ENCODE results near the gene LRRC8B.
A peak's percentile ranks its signal among the peaks of the same experiment; 100 is the strongest.
"Not testable (repeated sequence)": the region's sequence is repeated elsewhere in the genome, so short reads cannot be mapped to it uniquely, and the experiment has no call there.

The LRRC8B gene

DNA sequence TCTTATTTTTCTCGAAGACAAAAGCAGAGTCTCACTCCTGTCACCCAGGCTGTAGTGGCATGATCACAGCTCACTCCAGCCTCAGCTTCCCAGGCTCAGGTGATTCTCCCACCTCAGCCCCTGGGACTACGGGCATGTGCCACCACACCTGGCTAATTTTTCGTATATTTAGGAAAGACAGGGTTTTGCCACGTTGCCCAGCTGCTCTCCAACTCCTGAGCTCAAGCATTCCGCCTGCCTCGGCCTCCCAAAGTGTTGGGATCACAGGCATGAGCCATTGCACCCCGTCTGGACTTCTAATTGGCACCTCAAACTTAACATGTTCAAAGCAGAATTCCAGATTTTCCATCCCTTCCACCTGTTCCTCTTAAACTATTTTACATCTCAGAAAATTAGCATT, 89.3 kb downstream of the LRRC8B start:
- no peak for DNase-seq (ENCODE audit: low read depth)
- Histone ChIP-seq H3K9ac (ENCODE audit: low read length) (no peak overlapping the region), H3K9me3 (ENCODE audit: control insufficient read depth, low read length) (no peaks in the 10 kb centered on the region), H3K4me3 (ENCODE audit: low read length) (no peak overlapping the region), H3K36me3 (ENCODE audit: control insufficient read depth, insufficient read depth, low read length, severe bottlenecking) (no peaks in the 10 kb centered on the region), H3K27me3 (replicated peaks; ENCODE audit: control insufficient read depth, insufficient read depth, low read length) (no peaks in the 10 kb centered on the region), H3K4me1 (ENCODE audit: control insufficient read depth, insufficient read depth, low read length) (peaks cover 13% of the 10 kb centered on the region)

DNA sequence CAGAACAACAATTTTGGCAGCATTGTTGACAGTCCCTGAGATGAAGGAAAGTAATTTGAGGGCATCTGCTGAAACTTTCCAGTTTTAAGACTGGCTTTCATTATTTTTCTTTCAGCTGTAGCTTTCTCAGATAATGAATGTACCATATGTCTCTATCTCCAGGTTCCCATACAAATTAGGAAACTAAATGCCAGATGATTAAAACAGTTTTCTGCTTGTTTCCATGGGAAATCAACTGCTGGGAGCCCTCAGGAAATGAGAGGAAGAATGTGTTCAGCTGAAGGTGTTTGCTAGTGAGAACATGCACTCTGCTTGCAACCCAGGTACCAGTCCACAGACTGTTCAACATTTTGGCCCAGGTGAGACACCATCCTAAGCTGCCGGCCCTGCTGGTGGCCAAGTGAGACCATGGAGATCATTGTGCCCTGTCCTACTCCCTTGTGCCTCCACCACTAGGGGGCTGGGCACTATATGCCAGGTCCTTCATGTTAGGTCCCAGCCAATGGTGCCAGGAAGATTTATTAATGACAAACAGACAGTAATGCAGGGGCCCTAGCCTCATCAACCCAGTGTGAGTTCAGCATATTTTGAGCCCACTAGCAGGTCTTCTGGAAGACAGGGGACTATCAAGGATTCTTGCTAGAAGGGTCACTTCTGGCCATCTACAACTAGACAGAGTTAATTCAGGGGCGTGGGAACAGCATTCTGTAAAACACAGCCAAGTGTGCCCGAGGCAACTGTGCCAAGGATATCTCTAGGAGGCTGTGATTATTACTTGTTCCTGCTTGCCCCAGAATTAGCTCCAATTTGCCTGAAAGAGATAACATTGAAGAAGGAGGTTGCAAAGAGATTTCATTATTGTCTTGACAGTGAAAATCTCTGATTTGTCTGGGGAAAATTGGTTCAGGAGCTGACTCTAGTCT, 91.3 kb downstream of the LRRC8B start:
- DNase-seq (ENCODE audit: low read depth) = no peak
- Histone ChIP-seq H3K4me3 (ENCODE audit: low read length) (no peak overlapping the region), H3K36me3 (ENCODE audit: control insufficient read depth, insufficient read depth, low read length, severe bottlenecking) (no peaks in the 10 kb centered on the region), H3K9ac (ENCODE audit: low read length) (no peak overlapping the region), H3K4me1 (ENCODE audit: control insufficient read depth, insufficient read depth, low read length) (peaks cover 11% of the 10 kb centered on the region), H3K27me3 (replicated peaks; ENCODE audit: control insufficient read depth, insufficient read depth, low read length) (no peaks in the 10 kb centered on the region), H3K9me3 (ENCODE audit: control insufficient read depth, low read length) (no peaks in the 10 kb centered on the region)

DNA sequence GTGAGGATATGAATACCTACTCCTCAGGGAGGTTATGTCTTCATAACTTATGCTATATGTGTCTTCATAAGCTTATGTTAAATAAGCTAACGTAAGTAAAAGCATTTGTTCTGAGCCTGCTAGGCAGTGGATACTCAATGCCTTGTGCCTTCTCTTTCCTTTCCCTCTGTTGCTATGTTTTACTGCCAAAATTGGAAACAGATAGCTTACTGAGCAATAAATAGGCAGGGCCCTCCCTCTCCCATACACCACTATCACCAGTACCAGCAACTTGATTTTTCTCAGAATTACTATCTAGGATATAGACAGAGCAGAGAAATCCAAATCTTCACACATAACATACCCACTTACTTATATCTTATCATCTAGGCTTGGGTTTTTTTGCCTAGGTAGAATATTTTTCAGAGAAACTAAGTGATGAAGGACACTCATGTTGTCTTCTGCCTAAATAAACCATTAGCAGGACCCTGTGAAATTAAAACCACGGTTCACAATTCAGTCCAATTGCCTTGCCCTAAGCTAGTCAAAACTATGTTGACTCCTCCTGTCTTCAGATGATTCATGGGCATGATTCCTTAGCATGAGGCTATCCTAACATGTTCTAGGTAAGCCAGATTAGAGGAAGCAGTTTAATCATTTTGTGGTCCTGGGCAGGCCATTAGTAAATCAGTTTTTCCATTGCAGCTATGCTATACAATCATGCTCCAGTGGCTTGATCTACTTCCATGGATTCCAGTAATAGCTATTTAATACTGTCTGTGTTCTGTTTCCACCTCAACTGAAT, 92.4 kb downstream of the LRRC8B start:
- H3K4me3 ChIP-seq (ENCODE audit: low read length) = no peak overlapping the region

DNA sequence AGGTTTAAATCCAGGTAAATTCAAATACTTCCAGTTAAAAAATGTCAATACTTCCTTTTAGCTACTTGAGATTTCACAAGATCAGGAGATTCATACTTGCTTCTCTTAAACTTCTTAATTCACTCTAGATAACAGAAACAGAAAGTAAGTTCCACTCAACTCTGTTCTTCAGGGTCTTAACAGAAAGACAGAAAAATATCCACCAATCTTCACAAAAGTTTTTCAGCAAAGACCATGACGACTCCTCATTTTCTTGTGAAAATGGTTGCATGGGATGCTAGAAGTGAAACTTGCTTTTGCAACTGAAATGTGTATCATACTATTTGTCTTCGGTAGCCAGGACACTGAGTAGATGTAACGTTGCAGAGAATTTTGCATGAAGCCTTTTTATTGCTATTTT, 96.0 kb downstream of the LRRC8B start:
- H3K9ac ChIP-seq (ENCODE audit: low read length) = no peak overlapping the region
- no peak overlapping the region for H3K4me3 ChIP-seq (ENCODE audit: low read length)
- H3K9me3 ChIP-seq (ENCODE audit: control insufficient read depth, low read length) = no peaks in the 10 kb centered on the region
- no peak for DNase-seq (ENCODE audit: low read depth)
- no peaks in the 10 kb centered on the region for H3K36me3 ChIP-seq (ENCODE audit: control insufficient read depth, insufficient read depth, low read length, severe bottlenecking)
- H3K4me1 ChIP-seq (ENCODE audit: control insufficient read depth, insufficient read depth, low read length) = peaks cover 11% of the 10 kb centered on the region
- no peaks in the 10 kb centered on the region for H3K27me3 ChIP-seq (replicated peaks; ENCODE audit: control insufficient read depth, insufficient read depth, low read length)

More for the DNA sequence above, 92.4 kb downstream of the LRRC8B start:
- H3K36me3 ChIP-seq (ENCODE audit: control insufficient read depth, insufficient read depth, low read length, severe bottlenecking) = no peaks in the 10 kb centered on the region
- H3K27me3 ChIP-seq (replicated peaks; ENCODE audit: control insufficient read depth, insufficient read depth, low read length) = no peaks in the 10 kb centered on the region
- no peak for DNase-seq (ENCODE audit: low read depth)
- no peak overlapping the region for H3K9ac ChIP-seq (ENCODE audit: low read length)
- H3K4me1 ChIP-seq (ENCODE audit: control insufficient read depth, insufficient read depth, low read length) = peaks cover 11% of the 10 kb centered on the region
- no peaks in the 10 kb centered on the region for H3K9me3 ChIP-seq (ENCODE audit: control insufficient read depth, low read length)

DNA sequence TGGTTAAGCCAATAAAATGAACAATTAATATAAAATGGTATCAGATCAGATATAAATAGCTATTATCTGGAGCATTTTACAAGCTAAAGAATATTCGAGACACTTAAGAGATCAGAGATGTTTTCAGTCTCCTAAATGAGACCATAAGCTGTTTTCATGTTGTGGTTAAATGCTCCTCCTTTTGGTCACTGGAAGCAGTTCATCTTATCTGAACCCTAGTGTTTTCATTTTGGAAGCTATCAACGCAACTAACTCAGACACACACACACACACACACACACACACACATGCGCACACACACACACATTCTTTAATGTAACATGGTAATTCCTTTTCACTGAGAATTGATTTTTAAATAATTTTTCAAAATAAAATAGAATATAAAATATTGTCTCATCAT, 98.3 kb downstream of the LRRC8B start:
- no peaks in the 10 kb centered on the region for H3K9me3 ChIP-seq (ENCODE audit: control insufficient read depth, low read length)
- no peaks in the 10 kb centered on the region for H3K36me3 ChIP-seq (ENCODE audit: control insufficient read depth, insufficient read depth, low read length, severe bottlenecking)
- peak; percentile 42 for DNase-seq (ENCODE audit: low read depth)
- H3K4me1 ChIP-seq (ENCODE audit: control insufficient read depth, insufficient read depth, low read length) = no peaks in the 10 kb centered on the region
- no peaks in the 10 kb centered on the region for H3K27me3 ChIP-seq (replicated peaks; ENCODE audit: control insufficient read depth, insufficient read depth, low read length)
- no peak overlapping the region for H3K9ac ChIP-seq (ENCODE audit: low read length)
- H3K4me3 ChIP-seq (ENCODE audit: low read length) = no peak overlapping the region

DNA sequence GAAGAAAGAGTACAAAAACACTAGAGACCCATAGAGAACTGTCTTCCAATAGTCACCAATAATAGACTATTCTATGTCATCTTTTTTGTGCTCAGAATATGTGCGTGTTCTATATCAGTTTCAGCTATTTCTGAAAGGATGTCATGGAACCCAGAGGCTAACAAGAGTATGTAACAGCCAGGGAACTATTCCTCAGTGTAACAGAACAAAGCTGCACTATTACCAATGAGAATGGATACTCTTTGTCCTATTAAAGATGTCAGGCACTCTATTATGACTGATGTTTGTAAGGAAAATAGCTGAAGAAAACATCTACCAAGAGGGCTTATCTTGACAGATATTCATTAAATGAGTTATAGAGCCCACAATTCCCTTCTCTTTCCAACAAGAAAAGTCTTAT, 99.7 kb downstream of the LRRC8B start:
- H3K4me3 ChIP-seq (ENCODE audit: low read length) = no peak overlapping the region

DNA sequence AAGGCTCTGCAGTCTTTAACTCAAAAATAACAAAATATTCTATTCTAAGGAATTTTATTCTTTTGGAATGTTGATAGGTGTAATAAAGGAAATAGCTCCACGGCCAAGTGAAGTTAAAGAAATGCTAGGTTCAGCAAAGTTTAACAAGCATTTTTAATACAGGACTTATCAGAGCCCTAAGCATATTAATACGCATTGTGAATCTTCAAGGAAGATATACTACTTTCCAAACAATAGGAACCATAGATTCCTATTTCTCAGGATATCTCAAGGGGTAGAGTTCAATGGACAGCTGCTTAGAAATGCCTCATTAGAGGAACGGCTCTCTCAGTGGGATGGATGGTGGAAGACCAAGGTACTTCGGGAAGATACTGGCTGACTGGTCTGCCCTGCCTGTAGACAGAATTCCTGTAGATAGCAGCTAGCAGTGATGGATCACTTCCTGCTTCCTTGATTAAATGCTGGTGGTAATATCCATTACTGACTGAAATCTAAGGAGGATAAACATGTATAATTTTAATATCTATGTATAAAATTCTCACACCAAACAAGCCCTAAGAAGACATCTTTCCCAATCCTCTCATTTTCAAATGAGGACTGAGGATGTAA, 100.2 kb downstream of the LRRC8B start:
- Histone ChIP-seq H3K9me3 (ENCODE audit: control insufficient read depth, low read length) (no peaks in the 10 kb centered on the region), H3K4me3 (ENCODE audit: low read length) (no peak overlapping the region), H3K27me3 (replicated peaks; ENCODE audit: control insufficient read depth, insufficient read depth, low read length) (no peaks in the 10 kb centered on the region), H3K4me1 (ENCODE audit: control insufficient read depth, insufficient read depth, low read length) (no peaks in the 10 kb centered on the region), H3K9ac (ENCODE audit: low read length) (no peak overlapping the region), H3K36me3 (ENCODE audit: control insufficient read depth, insufficient read depth, low read length, severe bottlenecking) (no peaks in the 10 kb centered on the region)
- DNase-seq (ENCODE audit: low read depth) = no peak

More for the DNA sequence above, 99.7 kb downstream of the LRRC8B start:
- H3K27me3 ChIP-seq (replicated peaks; ENCODE audit: control insufficient read depth, insufficient read depth, low read length) = no peaks in the 10 kb centered on the region
- no peaks in the 10 kb centered on the region for H3K36me3 ChIP-seq (ENCODE audit: control insufficient read depth, insufficient read depth, low read length, severe bottlenecking)
- no peak for DNase-seq (ENCODE audit: low read depth)
- H3K4me1 ChIP-seq (ENCODE audit: control insufficient read depth, insufficient read depth, low read length) = no peaks in the 10 kb centered on the region
- no peak overlapping the region for H3K9ac ChIP-seq (ENCODE audit: low read length)
- H3K9me3 ChIP-seq (ENCODE audit: control insufficient read depth, low read length) = no peaks in the 10 kb centered on the region

DNA sequence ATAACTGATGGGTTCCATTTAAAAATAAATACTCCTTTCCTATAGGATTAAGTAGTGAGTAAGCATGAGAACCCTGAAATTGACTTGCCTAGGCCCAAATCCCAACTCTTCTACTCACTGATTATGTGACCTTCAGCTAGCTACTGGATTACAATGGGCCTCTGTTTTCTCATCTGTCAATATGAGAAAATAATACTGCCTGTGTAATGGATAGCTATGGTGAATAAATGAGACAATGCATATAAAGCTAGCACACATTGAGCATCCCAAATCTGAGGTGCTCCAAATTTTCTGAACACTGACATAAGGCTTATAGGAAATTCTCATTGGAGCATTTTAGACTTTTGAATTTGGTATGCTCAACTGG, 103.0 kb downstream of the LRRC8B start:
- no peaks in the 10 kb centered on the region for H3K36me3 ChIP-seq (ENCODE audit: control insufficient read depth, insufficient read depth, low read length, severe bottlenecking)
- no peak overlapping the region for H3K4me3 ChIP-seq (ENCODE audit: low read length)
- no peak for DNase-seq (ENCODE audit: low read depth)
- peaks cover 2% of the 10 kb centered on the region for H3K4me1 ChIP-seq (ENCODE audit: control insufficient read depth, insufficient read depth, low read length)
- H3K9ac ChIP-seq (ENCODE audit: low read length) = no peak overlapping the region
- H3K9me3 ChIP-seq (ENCODE audit: control insufficient read depth, low read length) = no peaks in the 10 kb centered on the region
- no peaks in the 10 kb centered on the region for H3K27me3 ChIP-seq (replicated peaks; ENCODE audit: control insufficient read depth, insufficient read depth, low read length)

DNA sequence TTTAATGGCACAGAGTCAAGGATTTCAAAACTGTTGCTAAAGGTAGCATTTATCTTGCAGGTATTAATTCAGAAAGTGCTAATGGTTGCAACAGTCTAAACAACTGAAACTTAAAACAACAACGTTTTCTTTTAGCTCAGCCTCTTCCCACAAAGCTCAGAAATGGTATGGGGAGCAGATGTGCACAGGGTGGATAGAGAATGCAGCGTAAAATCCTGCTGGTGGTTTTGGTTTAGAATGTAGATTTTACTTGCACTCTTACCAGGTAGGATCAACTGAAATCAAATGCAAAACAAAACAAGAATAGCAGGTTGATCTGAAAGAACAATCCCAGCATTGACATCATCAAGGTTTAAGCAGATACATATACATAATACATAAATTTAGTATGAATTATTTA, 104.5 kb downstream of the LRRC8B start:
- peaks cover 8% of the 10 kb centered on the region for H3K4me1 ChIP-seq (ENCODE audit: control insufficient read depth, insufficient read depth, low read length)
- no peak overlapping the region for H3K9ac ChIP-seq (ENCODE audit: low read length)
- no peaks in the 10 kb centered on the region for H3K9me3 ChIP-seq (ENCODE audit: control insufficient read depth, low read length)
- no peaks in the 10 kb centered on the region for H3K36me3 ChIP-seq (ENCODE audit: control insufficient read depth, insufficient read depth, low read length, severe bottlenecking)
- H3K27me3 ChIP-seq (replicated peaks; ENCODE audit: control insufficient read depth, insufficient read depth, low read length) = no peaks in the 10 kb centered on the region
- DNase-seq (ENCODE audit: low read depth) = no peak
- H3K4me3 ChIP-seq (ENCODE audit: low read length) = no peak overlapping the region

DNA sequence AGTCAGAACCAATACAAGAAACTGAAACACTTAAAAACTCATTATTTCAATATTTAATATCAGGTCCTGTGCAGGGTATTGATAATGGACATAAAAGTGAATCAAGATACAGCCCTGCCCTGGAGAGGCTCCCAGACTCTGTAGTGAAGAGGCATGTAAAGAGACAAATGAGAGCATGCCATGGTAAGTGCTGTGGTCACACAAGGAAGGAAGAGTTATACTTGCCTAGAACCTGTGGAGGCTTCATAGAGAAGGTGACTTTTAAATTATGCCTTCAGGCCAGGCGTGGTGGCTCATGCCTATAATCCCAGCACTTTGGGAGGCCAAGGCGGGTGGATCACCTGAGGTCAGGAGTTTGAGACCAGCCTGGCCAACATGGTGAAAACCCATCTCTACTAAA, 105.0 kb downstream of the LRRC8B start:
- not testable (repeated sequence) for DNase-seq (ENCODE audit: low read depth); H3K27me3 ChIP-seq (replicated peaks; ENCODE audit: control insufficient read depth, insufficient read depth, low read length); H3K4me1 ChIP-seq (ENCODE audit: control insufficient read depth, insufficient read depth, low read length); H3K9ac ChIP-seq (ENCODE audit: low read length); H3K4me3 ChIP-seq (ENCODE audit: low read length); H3K9me3 ChIP-seq (ENCODE audit: control insufficient read depth, low read length); H3K36me3 ChIP-seq (ENCODE audit: control insufficient read depth, insufficient read depth, low read length, severe bottlenecking)

DNA sequence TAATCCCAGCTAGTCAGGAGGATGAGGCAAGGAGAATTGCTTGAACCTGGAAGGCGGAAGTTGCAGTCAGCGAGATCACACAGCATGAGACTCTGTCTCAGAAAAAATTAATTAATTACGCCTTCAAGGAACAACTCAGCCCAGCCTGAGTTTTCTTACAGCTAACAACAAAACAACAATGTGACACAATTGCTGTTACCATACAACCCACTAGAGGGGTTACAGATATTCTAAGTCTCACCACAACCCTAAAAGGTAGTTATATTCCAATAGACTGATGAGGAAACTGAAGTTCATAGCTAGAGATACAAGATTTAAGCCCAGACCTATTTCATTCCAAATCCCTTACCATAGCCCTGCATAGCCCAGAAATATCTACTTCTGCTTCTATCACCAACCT, 105.4 kb downstream of the LRRC8B start:
- peaks cover 10% of the 10 kb centered on the region for H3K4me1 ChIP-seq (ENCODE audit: control insufficient read depth, insufficient read depth, low read length)
- H3K9me3 ChIP-seq (ENCODE audit: control insufficient read depth, low read length) = no peaks in the 10 kb centered on the region

More for the DNA sequence above, 105.4 kb downstream of the LRRC8B start:
- H3K4me3 ChIP-seq (ENCODE audit: low read length) = no peak overlapping the region
- no peak for DNase-seq (ENCODE audit: low read depth)
- H3K36me3 ChIP-seq (ENCODE audit: control insufficient read depth, insufficient read depth, low read length, severe bottlenecking) = no peaks in the 10 kb centered on the region
- H3K27me3 ChIP-seq (replicated peaks; ENCODE audit: control insufficient read depth, insufficient read depth, low read length) = no peaks in the 10 kb centered on the region
- no peak overlapping the region for H3K9ac ChIP-seq (ENCODE audit: low read length)

All from adipocyte (in vitro differentiated cells).